AG09309 (cell line): ENCODE data around the gene NFATC3.

Experiments used
- DNase-seq: peaks from one replicate; pipeline ENCODE4 v3.0.0-alpha.2; 2010; ENCODE audit warnings: low read depth
- H3K4me3 ChIP-seq: 2 replicates; pipeline ENCODE4 v1.5.1; 2011; ENCODE audit warnings: mild to moderate bottlenecking, low read depth, low read length, moderate library complexity; ENCODE audit not compliant: control insufficient read depth
- TF ChIP-seq, protein P1 (sequence below): IDR thresholded peaks from 2 replicates; pipeline ENCODE4 v1.5.1; 2011; ENCODE audit warnings: mild to moderate bottlenecking, low read depth, low read length, inconsistent platforms; ENCODE audit not compliant: insufficient read depth, control insufficient read depth; ENCODE audit errors: missing control alignments

The NFATC3 gene

GRCh38 chr16:68065716-68066305, 19.4 kb upstream of the NFATC3 start:
- TF ChIP-seq, protein P1, sequence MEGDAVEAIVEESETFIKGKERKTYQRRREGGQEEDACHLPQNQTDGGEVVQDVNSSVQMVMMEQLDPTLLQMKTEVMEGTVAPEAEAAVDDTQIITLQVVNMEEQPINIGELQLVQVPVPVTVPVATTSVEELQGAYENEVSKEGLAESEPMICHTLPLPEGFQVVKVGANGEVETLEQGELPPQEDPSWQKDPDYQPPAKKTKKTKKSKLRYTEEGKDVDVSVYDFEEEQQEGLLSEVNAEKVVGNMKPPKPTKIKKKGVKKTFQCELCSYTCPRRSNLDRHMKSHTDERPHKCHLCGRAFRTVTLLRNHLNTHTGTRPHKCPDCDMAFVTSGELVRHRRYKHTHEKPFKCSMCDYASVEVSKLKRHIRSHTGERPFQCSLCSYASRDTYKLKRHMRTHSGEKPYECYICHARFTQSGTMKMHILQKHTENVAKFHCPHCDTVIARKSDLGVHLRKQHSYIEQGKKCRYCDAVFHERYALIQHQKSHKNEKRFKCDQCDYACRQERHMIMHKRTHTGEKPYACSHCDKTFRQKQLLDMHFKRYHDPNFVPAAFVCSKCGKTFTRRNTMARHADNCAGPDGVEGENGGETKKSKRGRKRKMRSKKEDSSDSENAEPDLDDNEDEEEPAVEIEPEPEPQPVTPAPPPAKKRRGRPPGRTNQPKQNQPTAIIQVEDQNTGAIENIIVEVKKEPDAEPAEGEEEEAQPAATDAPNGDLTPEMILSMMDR: no peak
- H3K4me3 ChIP-seq: no peak overlapping the region
- peak; percentile 37 for DNase-seq

GRCh38 chr16:68066763-68067162, 18.4 kb upstream of the NFATC3 start:
- H3K4me3 ChIP-seq: no peak overlapping the region
- TF ChIP-seq, protein P1: no peak
- DNase-seq: no peak

GRCh38 chr16:68068926-68069325, 16.2 kb upstream of the NFATC3 start:
- DNase-seq: no peak
- TF ChIP-seq, protein P1: no peak
- H3K4me3 ChIP-seq: no peak overlapping the region

GRCh38 chr16:68069511-68070248, 15.5 kb upstream of the NFATC3 start:
- DNase-seq: no peak

GRCh38 chr16:68070249-68070730, 14.9 kb upstream of the NFATC3 start:
- DNase-seq: no peak
- TF ChIP-seq, protein P1: no peak
- no peak overlapping the region for H3K4me3 ChIP-seq

More at GRCh38 chr16:68069511-68070248, 15.5 kb upstream of the NFATC3 start:
- no peak overlapping the region for H3K4me3 ChIP-seq
- TF ChIP-seq, protein P1: no peak

DNA sequence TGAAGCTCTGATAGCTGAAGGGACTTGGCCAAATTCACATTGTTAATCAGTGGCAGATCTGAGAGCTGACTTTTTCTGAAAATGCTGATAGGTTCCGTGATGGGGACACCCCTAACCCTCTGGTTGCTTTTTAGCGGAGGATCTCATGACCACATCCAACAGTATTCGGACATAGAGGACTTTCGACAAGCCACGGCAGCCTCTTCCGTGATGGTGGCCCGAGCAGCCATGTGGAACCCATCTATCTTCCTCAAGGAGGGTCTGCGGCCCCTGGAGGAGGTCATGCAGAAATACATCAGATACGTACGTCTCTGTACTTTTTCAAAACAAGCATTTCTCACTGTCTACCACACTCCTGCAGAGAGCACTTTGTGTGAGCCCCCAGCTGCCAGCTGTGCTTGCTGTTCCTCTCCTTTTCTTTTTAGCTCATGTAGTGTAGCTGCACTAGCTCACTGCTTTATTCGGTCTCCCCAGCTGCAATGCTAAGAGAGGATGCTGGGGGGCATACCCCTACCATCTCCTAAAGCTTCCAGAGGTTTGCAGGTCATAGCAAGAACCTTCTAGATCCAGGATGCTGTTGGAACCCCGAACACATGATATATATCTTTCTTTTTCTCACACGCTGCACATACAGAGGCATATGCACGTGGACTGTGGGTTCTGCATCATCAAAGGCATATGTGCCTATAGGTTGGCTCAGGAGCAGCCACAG, 14.2 kb upstream of the NFATC3 start:
- TF ChIP-seq, protein P1: no peak
- no peak overlapping the region for H3K4me3 ChIP-seq
- DNase-seq: no peak
